K562 (cell line): Measurements from ENCODE around the gene DRAXIN. TPM values are rescaled to one million over a fixed set of nuclear protein-coding genes. Genes with fewer than 3 reads are reported as not detected.

Experiments
- CBX2 ChIP-seq: fragments of 200-600 bp; sonication (generic); IDR thresholded peaks from one replicate; pipeline ENCODE4 v1.6.1; 2012; ENCODE audit warnings: mild to moderate bottlenecking, low read length, inconsistent platforms; ENCODE audit not compliant: insufficient read depth, poor library complexity, severe bottlenecking
- CHAMP1 ChIP-seq: fragments of 450-650 bp; IDR thresholded peaks from 2 replicates; pipeline ENCODE4 v1.6.1; 2016; ENCODE audit warnings: mild to moderate bottlenecking
- DNMT1 ChIP-seq: fragments of 450-650 bp; IDR thresholded peaks from 2 replicates; pipeline ENCODE4 v1.6.1; 2016; ENCODE audit warnings: antibody characterized with exemption, mild to moderate bottlenecking
- MAX ChIP-seq: sonication (generic); formaldehyde crosslinking; IDR thresholded peaks from 2 replicates; pipeline ENCODE4 v1.9.0; 2022; ENCODE audit warnings: mild to moderate bottlenecking, missing genetic modification reagents
- MEF2A ChIP-seq: IDR thresholded peaks from 2 replicates; pipeline ENCODE4 v1.6.1; 2011; ENCODE audit warnings: low read depth, mild to moderate bottlenecking, low read length, moderate library complexity; ENCODE audit not compliant: control insufficient read depth
- MTA3 ChIP-seq: fragments of 450-650 bp; formaldehyde crosslinking; IDR thresholded peaks from 2 replicates; pipeline ENCODE4 v1.6.1; 2017; ENCODE audit warnings: mild to moderate bottlenecking, borderline replicate concordance
- MXD1 ChIP-seq: fragments of 250-450 bp; sonication (Bioruptor Pico); IDR thresholded peaks from 2 replicates; pipeline ENCODE4 v1.8.0; 2021; ENCODE audit warnings: borderline replicate concordance, mild to moderate bottlenecking, moderate library complexity; ENCODE audit not compliant: poor library complexity, severe bottlenecking
- NELFE ChIP-seq: IDR thresholded peaks from 2 replicates; pipeline ENCODE4 v1.6.1; 2011; ENCODE audit warnings: mild to moderate bottlenecking; ENCODE audit not compliant: insufficient read depth, insufficient read length
- RHOXF2B ChIP-seq: fragments of 250-450 bp; sonication (Bioruptor Pico); conservative IDR thresholded peaks from 2 replicates; pipeline ENCODE4 v1.5.1; 2021
- TRIM28 ChIP-seq: fragments of 450-650 bp; IDR thresholded peaks from 2 replicates; pipeline ENCODE4 v1.6.1; 2017
- ZBTB5 ChIP-seq: fragments of 450-650 bp; IDR thresholded peaks from 2 replicates; pipeline ENCODE4 v1.6.1; 2017; ENCODE audit warnings: antibody characterized with exemption
- polyA plus RNA-seq, 8 experiments: library from polyadenylated mRNA; depleted of rRNA in 4 of 8; stranded (reverse) in 5 of 8; unstranded in 3 of 8; fragments of >200 nt; fragmentation: Nextera tagmentation in 2 of 8; fragmentation: Illumina TruSeq in 1 of 8; extraction: Ambion mirVana in 2 of 8; extraction: Trizol in 1 of 8; gene quantifications; 2 replicates each; pipeline versions ENCODE4 v1.2.1 to v1.2.3, GENCODE V29; 2011 to 2014; ENCODE audit warnings: inconsistent platforms in 1 of 8, missing spikeins in 1 of 8
- total RNA-seq, 7 experiments: library from RNA; depleted of rRNA in 6 of 7; stranded (reverse); fragments of >200 nt in 6 of 7; fragmentation: Illumina TruSeq in 2 of 7; extraction: Trizol in 2 of 7; gene quantifications; 2 replicates each; pipeline versions ENCODE4 v1.2.1 to v1.2.3, GENCODE V29; 2011 to 2021; ENCODE audit warnings: low replicate concordance in 1 of 7
- TF ChIP-seq, protein P1 (sequence below): fragments of 250-450 bp; sonication (Bioruptor Pico); IDR thresholded peaks from 2 replicates; pipeline ENCODE4 v1.5.0; 2022; ENCODE audit warnings: mild to moderate bottlenecking
- TF ChIP-seq, protein P2 (sequence below), 3 experiments: fragments of 200-800 bp in 1 of 3; fragments of 250-450 bp in 1 of 3; fragments of 450-650 bp in 1 of 3; sonication (Bioruptor Pico) in 1 of 3; sonication (Bioruptor generic) in 1 of 3; formaldehyde crosslinking in 1 of 3; IDR thresholded peaks; 2 replicates each; pipeline versions ENCODE4 v1.6.1 to v1.8.0; 2016 to 2022; ENCODE audit warnings: mild to moderate bottlenecking in 2 of 3, missing genetic modification characterization in 2 of 3, missing compliant biosample characterization in 1 of 3, moderate library complexity in 1 of 3

The DRAXIN gene
- total and polyA plus RNA-seq, 9 of the 15 experiments (the other 6 are each of a cell fraction or from before 2014, with no cell fraction given), result 0.01 to 0.04 (median 0.01) TPM; not detected in 6

GRCh38 chr1:11680270-11681070 lies 11.0 kb upstream of the DRAXIN start (continued):
- peak; percentile 97 for TF ChIP-seq ZBTB5
- TF ChIP-seq MTA3, result peak; percentile 15; the same call in 1 of the 2 replicates
- peak; percentile 39; the same call in 1 of the 2 replicates for TF ChIP-seq MAX
- TF ChIP-seq, protein P1, sequence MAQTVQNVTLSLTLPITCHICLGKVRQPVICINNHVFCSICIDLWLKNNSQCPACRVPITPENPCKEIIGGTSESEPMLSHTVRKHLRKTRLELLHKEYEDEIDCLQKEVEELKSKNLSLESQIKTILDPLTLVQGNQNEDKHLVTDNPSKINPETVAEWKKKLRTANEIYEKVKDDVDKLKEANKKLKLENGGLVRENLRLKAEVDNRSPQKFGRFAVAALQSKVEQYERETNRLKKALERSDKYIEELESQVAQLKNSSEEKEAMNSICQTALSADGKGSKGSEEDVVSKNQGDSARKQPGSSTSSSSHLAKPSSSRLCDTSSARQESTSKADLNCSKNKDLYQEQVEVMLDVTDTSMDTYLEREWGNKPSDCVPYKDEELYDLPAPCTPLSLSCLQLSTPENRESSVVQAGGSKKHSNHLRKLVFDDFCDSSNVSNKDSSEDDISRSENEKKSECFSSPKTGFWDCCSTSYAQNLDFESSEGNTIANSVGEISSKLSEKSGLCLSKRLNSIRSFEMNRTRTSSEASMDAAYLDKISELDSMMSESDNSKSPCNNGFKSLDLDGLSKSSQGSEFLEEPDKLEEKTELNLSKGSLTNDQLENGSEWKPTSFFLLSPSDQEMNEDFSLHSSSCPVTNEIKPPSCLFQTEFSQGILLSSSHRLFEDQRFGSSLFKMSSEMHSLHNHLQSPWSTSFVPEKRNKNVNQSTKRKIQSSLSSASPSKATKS (CRISPR knock-in tag), result no peak
- TF ChIP-seq, protein P2, sequence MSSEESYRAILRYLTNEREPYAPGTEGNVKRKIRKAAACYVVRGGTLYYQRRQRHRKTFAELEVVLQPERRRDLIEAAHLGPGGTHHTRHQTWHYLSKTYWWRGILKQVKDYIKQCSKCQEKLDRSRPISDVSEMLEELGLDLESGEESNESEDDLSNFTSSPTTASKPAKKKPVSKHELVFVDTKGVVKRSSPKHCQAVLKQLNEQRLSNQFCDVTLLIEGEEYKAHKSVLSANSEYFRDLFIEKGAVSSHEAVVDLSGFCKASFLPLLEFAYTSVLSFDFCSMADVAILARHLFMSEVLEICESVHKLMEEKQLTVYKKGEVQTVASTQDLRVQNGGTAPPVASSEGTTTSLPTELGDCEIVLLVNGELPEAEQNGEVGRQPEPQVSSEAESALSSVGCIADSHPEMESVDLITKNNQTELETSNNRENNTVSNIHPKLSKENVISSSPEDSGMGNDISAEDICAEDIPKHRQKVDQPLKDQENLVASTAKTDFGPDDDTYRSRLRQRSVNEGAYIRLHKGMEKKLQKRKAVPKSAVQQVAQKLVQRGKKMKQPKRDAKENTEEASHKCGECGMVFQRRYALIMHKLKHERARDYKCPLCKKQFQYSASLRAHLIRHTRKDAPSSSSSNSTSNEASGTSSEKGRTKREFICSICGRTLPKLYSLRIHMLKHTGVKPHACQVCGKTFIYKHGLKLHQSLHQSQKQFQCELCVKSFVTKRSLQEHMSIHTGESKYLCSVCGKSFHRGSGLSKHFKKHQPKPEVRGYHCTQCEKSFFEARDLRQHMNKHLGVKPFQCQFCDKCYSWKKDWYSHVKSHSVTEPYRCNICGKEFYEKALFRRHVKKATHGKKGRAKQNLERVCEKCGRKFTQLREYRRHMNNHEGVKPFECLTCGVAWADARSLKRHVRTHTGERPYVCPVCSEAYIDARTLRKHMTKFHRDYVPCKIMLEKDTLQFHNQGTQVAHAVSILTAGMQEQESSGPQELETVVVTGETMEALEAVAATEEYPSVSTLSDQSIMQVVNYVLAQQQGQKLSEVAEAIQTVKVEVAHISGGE (CRISPR knock-in tag; IDR thresholded peaks at IDR 0.05), result no peak
- TF ChIP-seq MXD1, result no peak
- TF ChIP-seq TRIM28, result no peak
- TF ChIP-seq CHAMP1, result no peak
- no peak for TF ChIP-seq CBX2
- TF ChIP-seq MEF2A, result no peak
- no peak for TF ChIP-seq NELFE
- no peak for TF ChIP-seq RHOXF2B
- TF ChIP-seq DNMT1, result no peak
